ENCODE results near the gene GSPT1.
A peak's percentile ranks its signal among the peaks of the same experiment; 100 is the strongest.
"Not testable (repeated sequence)": the region's sequence is repeated elsewhere in the genome, so short reads cannot be mapped to it uniquely, and the experiment has no call there.

GSPT1 gene

GRCh38 chr16:11841026-11841425 lies 74.7 kb downstream of the GSPT1 start:
- TF ChIP-seq, protein P1, sequence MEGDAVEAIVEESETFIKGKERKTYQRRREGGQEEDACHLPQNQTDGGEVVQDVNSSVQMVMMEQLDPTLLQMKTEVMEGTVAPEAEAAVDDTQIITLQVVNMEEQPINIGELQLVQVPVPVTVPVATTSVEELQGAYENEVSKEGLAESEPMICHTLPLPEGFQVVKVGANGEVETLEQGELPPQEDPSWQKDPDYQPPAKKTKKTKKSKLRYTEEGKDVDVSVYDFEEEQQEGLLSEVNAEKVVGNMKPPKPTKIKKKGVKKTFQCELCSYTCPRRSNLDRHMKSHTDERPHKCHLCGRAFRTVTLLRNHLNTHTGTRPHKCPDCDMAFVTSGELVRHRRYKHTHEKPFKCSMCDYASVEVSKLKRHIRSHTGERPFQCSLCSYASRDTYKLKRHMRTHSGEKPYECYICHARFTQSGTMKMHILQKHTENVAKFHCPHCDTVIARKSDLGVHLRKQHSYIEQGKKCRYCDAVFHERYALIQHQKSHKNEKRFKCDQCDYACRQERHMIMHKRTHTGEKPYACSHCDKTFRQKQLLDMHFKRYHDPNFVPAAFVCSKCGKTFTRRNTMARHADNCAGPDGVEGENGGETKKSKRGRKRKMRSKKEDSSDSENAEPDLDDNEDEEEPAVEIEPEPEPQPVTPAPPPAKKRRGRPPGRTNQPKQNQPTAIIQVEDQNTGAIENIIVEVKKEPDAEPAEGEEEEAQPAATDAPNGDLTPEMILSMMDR (conservative IDR thresholded peaks at IDR 0.05; ENCODE audit: low read depth, low read length): no peak
- no peak for DNase-seq (ENCODE audit: low read depth)
- no peak overlapping the region for H3K4me3 ChIP-seq (ENCODE audit: low read depth, low read length)

- TF ChIP-seq, protein P1 (conservative IDR thresholded peaks at IDR 0.05; ENCODE audit: low read depth, low read length): no peak
- no peak overlapping the region for H3K4me3 ChIP-seq (ENCODE audit: low read depth, low read length)
- DNase-seq (ENCODE audit: low read depth): peak; percentile 84
These were observed 79.0 kb downstream of the GSPT1 start for GRCh38 chr16:11836650-11837244.

- TF ChIP-seq, protein P1 (conservative IDR thresholded peaks at IDR 0.05; ENCODE audit: low read depth, low read length): no peak
- DNase-seq (ENCODE audit: low read depth): peak; percentile 93
- H3K4me3 ChIP-seq (ENCODE audit: low read depth, low read length): no peak overlapping the region
These were observed 79.7 kb downstream of the GSPT1 start for GRCh38 chr16:11835891-11836649.

GRCh38 chr16:11835309-11835708 lies 80.4 kb downstream of the GSPT1 start:
- TF ChIP-seq, protein P1 (conservative IDR thresholded peaks at IDR 0.05; ENCODE audit: low read depth, low read length): no peak
- H3K4me3 ChIP-seq (ENCODE audit: low read depth, low read length): no peak overlapping the region
- no peak for DNase-seq (ENCODE audit: low read depth)

- H3K4me3 ChIP-seq (ENCODE audit: low read depth, low read length): no peak overlapping the region
- TF ChIP-seq, protein P1 (conservative IDR thresholded peaks at IDR 0.05; ENCODE audit: low read depth, low read length): no peak
- peak; percentile 97 for DNase-seq (ENCODE audit: low read depth)
These were observed 81.6 kb downstream of the GSPT1 start for GRCh38 chr16:11833951-11834695.

DNA sequence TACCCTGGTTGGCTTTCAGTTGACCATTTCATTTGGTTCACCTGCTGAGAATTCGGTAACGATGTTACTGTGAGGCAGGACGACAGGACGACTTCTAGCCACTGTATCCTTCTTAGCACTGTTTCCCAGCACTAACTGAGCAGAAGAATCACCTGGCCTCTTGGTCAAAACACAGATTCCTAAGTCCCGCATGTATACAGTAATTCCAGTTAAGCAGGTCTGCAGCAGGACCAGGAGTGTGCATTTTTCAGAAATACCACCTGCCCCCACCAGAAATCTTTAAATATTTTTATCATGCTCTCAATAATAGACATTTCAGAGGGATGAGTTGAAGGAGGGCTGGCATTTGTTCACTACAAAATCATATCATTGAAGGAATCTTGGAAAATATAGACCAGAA lies 87.1 kb downstream of the GSPT1 start:
- no peak overlapping the region for H3K4me3 ChIP-seq (ENCODE audit: low read depth, low read length)
- TF ChIP-seq, protein P1 (conservative IDR thresholded peaks at IDR 0.05; ENCODE audit: low read depth, low read length): no peak
- DNase-seq (ENCODE audit: low read depth): no peak

- DNase-seq (ENCODE audit: low read depth); H3K4me3 ChIP-seq (ENCODE audit: low read depth, low read length): not testable (repeated sequence)
These were observed 90.1 kb downstream of the GSPT1 start for GRCh38 chr16:11825520-11826165.
